GM12873 (cell line): ENCODE results near the gene GMIP.

Experiments
- TF ChIP-seq, protein P1 (sequence below): IDR thresholded peaks from 2 replicates; pipeline ENCODE4 v1.5.1; 2012; ENCODE audit warnings: low read depth, mild to moderate bottlenecking, moderate library complexity, low read length, control low read depth; ENCODE audit not compliant: insufficient read depth; ENCODE audit errors: missing control alignments

GMIP gene

DNA sequence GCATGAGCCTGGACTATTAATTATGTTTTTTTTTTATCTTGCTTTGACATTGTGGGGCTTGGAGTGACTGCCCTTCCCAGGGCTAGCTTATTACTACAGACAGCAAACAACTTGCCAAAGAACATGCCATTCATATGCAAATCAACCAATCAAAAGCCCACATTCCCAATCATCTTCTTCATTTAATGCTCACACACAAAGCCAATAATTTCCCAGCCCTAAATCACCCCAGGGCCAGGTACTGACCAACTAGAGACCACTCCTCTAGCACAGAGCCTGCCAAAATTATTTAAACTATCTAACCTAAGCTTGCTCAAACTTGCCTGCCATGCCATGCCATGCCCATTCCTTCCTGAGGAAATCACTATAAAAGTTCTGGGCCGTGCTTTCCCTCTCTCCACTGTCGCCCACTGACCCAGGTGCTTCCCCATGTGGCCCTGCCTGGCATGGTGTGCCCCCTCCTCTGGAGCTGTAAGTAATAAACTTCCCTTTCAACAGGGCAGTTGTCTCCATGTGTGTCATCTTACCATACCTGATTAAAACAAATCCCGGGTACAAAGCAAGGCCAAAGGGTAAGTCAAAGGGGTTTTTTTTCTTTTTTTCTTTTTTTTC is 40.6 kb downstream of the GMIP start:
- TF ChIP-seq, protein P1, sequence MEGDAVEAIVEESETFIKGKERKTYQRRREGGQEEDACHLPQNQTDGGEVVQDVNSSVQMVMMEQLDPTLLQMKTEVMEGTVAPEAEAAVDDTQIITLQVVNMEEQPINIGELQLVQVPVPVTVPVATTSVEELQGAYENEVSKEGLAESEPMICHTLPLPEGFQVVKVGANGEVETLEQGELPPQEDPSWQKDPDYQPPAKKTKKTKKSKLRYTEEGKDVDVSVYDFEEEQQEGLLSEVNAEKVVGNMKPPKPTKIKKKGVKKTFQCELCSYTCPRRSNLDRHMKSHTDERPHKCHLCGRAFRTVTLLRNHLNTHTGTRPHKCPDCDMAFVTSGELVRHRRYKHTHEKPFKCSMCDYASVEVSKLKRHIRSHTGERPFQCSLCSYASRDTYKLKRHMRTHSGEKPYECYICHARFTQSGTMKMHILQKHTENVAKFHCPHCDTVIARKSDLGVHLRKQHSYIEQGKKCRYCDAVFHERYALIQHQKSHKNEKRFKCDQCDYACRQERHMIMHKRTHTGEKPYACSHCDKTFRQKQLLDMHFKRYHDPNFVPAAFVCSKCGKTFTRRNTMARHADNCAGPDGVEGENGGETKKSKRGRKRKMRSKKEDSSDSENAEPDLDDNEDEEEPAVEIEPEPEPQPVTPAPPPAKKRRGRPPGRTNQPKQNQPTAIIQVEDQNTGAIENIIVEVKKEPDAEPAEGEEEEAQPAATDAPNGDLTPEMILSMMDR = no peak

DNA sequence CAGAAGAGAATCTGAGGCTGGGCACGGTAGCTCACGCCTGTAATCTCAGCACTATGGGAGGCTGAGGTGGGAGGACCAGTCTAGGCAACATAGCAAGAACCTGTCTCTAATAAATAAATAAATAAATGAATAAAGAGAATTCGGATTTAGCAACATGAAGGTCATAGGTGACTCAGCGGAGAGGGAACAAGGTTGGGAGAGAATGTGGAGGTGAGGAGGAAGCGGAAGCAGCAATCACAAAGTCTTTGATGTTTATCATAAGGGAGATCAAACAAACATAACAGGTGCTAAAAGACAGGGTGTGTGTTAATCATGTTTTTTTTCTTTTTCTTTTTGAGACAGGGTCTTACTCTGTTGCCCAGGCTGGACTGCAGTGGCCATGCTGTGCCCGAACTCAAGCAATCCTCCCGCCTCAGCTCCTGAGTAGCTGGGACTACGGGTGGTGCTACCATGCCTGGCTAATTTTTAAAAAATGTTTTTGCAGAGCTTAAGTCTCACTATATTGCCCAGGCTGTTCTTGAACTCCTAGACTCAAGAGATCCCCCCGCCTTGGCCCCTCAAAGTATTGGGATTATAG is 41.2 kb downstream of the GMIP start:
- TF ChIP-seq, protein P1 = no peak

DNA sequence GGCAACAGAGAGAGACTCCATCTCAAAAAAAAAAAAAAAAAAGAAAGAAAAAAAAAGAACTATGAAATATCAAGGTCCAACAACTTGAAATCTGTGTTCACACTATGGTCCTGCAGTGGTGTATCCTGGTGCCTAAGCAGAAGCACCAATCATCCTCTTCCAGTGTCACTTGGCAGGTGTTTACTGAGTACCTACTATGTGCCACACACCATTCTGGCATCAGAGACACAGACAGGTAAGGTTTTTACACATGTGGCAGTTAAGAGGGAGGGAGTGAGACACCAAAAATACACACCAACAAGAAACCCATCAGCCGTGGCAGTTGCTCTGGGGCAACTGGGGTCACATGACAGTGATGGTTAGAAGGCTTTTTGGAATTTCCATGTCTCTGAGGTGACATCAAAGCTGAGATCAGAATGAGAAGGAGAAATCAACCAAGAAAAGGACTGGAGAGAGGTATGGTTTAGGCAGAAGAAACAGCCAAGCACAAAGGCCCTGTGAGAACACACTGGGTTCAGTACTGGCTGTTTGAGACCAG is 42.6 kb downstream of the GMIP start:
- TF ChIP-seq, protein P1 = no peak

DNA sequence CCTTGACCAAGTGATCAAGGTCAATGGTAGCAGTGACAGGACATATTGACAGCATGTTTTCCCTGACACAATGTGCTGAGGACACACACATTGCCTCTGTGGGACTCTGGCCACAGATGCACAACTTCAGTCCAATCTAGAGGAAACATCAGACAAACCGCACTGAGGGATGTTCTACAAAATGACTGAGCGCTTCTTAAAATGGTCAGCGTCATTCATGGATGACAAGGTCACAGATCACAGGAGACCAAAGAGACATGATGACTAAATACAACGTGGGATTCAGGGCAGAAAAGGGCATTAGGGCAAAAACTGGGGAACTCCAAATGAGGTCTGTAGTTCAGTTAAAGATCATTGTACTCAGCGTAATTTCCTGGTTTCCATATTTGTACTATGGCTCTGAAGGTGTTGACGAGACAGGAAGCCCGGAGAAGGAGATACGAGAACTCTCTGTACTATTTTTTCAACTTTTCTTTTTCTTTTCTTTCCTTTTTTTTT is 45.6 kb downstream of the GMIP start:
- TF ChIP-seq, protein P1 = no peak

DNA sequence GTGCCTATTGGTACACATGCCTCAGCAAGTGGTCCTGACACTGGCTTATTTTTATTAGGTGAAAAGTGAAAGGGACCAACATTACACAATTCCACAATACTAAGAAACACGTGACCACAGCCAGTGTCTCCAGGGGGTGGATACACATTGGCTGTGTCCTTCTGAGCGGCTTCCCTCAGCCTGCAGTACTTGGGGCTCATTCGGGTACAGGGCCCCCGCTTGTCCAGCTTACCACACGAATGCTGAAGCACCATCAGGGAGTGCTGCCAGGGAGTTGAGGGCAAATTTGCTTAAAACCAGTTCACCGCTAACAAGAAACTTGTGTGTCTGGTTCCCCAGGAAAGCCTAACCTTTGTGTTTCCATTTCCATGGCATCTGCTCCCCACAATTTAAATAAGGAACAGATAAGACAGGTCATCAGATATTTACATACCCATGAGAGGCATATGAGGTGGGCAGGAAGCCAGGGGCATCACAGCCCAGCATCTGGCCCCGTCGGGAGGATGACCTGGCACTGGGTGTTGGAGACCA is 48.2 kb downstream of the GMIP start:
- TF ChIP-seq, protein P1 = no peak

DNA sequence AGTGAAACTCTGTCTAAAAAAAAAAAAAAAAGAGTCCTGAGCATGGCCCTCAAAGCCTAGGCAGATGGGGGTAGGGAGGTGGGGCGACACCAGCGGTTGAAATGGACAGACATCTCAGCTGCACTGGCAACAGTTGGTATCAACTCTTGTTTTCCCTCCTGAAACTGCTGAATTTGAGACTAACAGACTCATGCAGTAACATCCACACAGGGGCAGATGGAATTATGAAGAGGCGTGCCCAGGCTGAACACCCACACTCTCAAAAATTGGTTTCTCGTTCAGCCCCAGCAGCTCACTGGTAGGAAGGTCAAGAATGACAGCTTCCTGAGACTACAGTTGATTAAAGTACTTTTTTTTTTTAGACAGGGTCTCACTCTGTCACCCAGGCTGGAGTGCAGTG is 49.1 kb downstream of the GMIP start:
- TF ChIP-seq, protein P1 = no peak

DNA sequence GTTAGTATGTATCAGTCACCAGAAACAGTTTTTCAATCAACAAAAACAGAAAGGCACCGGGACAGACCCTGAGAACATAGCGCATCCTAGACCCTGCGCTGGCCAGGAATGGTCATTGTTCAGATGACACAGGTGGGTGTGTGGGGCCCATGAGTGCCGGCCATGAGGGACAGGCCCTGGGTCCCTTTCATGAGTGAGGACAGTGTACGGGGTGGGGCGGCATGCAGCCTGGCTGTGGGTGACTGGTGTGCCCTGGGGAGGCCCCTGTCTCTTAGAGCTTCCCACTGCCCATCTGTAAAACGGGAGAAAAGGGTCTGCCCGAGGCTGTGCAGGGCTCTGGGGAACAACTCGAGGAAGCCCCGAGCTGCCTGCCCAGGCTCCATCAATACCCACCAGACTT is 50.8 kb downstream of the GMIP start:
- TF ChIP-seq, protein P1 = no peak
